Tibial nerve (tissue), 4 donors: ENCODE data around the gene ANKRD11.

Experiments
- EP300 ChIP-seq, 2 donors: sonication (generic); formaldehyde crosslinking; IDR thresholded peaks; one replicate each; pipeline ENCODE4 v1.6.1; 2017; ENCODE audit warnings: antibody characterized with exemption in 2 of 2, mild to moderate bottlenecking in 1 of 2
- POLR2A ChIP-seq, 2 donors: fragments of 450-650 bp; IDR thresholded peaks; one replicate each; pipeline ENCODE4 v1.6.1; 2017; ENCODE audit warnings: antibody characterized with exemption in 2 of 2, mild to moderate bottlenecking in 2 of 2, moderate library complexity in 2 of 2
- TF ChIP-seq, protein P1 (sequence below), 5 experiments: fragments of 200-600 bp in 3 of 5; fragments of 450-650 bp in 2 of 5; sonication (generic) in 3 of 5; IDR thresholded peaks; one replicate each; pipeline ENCODE4 v1.5.1; 2016 to 2019; ENCODE audit warnings: antibody characterized with exemption in 5 of 5, mild to moderate bottlenecking in 3 of 5, moderate library complexity in 2 of 5

DNA sequence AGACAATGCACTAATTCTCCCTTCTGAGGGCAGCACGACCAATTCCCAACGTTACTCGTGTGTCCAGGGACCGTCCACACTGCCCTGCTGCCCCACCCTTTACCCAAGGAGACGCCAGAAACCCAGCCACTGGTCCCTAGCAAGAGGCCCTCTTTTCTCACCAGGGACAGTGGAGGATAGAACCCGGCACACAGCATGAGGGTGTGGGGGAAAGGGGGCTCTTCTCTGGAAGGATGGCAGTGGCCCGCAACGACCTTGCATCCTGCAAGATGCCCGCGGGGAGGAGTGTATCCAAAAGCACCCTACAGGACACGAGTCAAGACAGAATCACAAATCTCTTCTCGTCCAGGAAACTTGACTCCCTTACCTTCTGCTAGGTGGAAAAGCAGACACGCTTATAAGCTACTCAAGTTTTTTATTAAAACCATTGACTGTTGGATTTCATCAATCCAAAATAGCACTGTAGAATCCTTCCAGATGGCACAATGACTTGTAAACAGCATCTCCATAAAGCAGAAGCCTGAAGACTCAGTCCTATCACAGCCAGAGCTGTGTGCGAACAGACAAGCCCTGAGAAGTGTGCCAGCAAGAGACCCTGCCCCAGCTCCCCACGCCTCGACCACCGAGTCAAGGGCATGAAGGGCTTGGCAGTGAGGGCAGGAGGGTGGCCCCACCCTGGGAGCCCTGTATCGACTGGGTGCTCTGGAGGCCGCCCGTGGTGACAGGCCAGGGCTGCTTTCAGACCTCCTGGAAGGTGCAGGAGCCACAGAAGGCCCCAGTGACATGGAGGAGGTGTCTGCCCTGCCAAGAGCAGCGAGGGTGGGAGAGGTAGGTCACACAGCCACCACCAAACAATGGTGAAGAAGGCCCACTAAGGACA, 103.8 kb downstream of the ANKRD11 start:
- TF ChIP-seq, protein P1, sequence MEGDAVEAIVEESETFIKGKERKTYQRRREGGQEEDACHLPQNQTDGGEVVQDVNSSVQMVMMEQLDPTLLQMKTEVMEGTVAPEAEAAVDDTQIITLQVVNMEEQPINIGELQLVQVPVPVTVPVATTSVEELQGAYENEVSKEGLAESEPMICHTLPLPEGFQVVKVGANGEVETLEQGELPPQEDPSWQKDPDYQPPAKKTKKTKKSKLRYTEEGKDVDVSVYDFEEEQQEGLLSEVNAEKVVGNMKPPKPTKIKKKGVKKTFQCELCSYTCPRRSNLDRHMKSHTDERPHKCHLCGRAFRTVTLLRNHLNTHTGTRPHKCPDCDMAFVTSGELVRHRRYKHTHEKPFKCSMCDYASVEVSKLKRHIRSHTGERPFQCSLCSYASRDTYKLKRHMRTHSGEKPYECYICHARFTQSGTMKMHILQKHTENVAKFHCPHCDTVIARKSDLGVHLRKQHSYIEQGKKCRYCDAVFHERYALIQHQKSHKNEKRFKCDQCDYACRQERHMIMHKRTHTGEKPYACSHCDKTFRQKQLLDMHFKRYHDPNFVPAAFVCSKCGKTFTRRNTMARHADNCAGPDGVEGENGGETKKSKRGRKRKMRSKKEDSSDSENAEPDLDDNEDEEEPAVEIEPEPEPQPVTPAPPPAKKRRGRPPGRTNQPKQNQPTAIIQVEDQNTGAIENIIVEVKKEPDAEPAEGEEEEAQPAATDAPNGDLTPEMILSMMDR (IDR thresholded peaks at IDR 0.05), result no peak
- TF ChIP-seq POLR2A (IDR thresholded peaks at IDR 0.05) (no peak), EP300 (IDR thresholded peaks at IDR 0.05) (no peak)
